Right kidney (tissue), 1 donor: ENCODE results near the gene MLF2.

Source experiments
- DNase-seq: peaks from one replicate; pipeline ENCODE4 v3.0.0-alpha.2; 2016

Gene MLF2

GRCh38 chr12:6778574-6779550, 25.9 kb upstream of the MLF2 start:
- peak; percentile 91 for DNase-seq

- no peak for DNase-seq
Observed at GRCh38 chr12:6778217-6778573, 25.3 kb upstream of the MLF2 start.

- no peak for DNase-seq
Observed at GRCh38 chr12:6777386-6777785, 24.4 kb upstream of the MLF2 start.

GRCh38 chr12:6775185-6776174, 22.5 kb upstream of the MLF2 start:
- no peak for DNase-seq

- no peak for DNase-seq
Observed at GRCh38 chr12:6774499-6775062, 21.6 kb upstream of the MLF2 start.

- peak; percentile 60 for DNase-seq
Observed at GRCh38 chr12:6773590-6774351, 20.8 kb upstream of the MLF2 start.

- no peak for DNase-seq
Observed at GRCh38 chr12:6772726-6773589, 20.0 kb upstream of the MLF2 start.

- no peak for DNase-seq
Observed at GRCh38 chr12:6772331-6772695, 19.4 kb upstream of the MLF2 start, which contains the start of gene LAG3. LAG3 (plus strand) TSS chr12:6772520; CDS start chr12:6772853, 333 bp downstream.

- no peak for DNase-seq
Observed at GRCh38 chr12:6771509-6772330, 18.8 kb upstream of the MLF2 start.

GRCh38 chr12:6771091-6771495, 18.2 kb upstream of the MLF2 start:
- no peak for DNase-seq

- no peak for DNase-seq
Observed at GRCh38 chr12:6770600-6770999, 17.7 kb upstream of the MLF2 start.

GRCh38 chr12:6770094-6770493, 17.2 kb upstream of the MLF2 start:
- no peak for DNase-seq

- DNase-seq = no peak
Observed at GRCh38 chr12:6769666-6770065, 16.7 kb upstream of the MLF2 start.

- no peak for DNase-seq
Observed at GRCh38 chr12:6768990-6769389, 16.0 kb upstream of the MLF2 start.

GRCh38 chr12:6768437-6768914, 15.5 kb upstream of the MLF2 start:
- peak; percentile 55 for DNase-seq

GRCh38 chr12:6767353-6768319, 14.7 kb upstream of the MLF2 start:
- DNase-seq = peak; percentile 71

- peak; percentile 86 for DNase-seq
Observed at GRCh38 chr12:6766651-6767349, 13.9 kb upstream of the MLF2 start.
